Measurements from ENCODE around the gene TMEM60. TPM values are rescaled to one million over a fixed set of nuclear protein-coding genes. Genes with fewer than 3 reads are reported as not detected.
"Not testable (repeated sequence)": the region's sequence is repeated elsewhere in the genome, so short reads cannot be mapped to it uniquely, and the experiment has no call there.

TMEM60 gene
- total and polyA plus RNA-seq, 10 of the 15 experiments (the other 5 are each of a cell fraction or from before 2014, with no cell fraction given): 13.2 to 94.2 (median 30.2) TPM

DNA sequence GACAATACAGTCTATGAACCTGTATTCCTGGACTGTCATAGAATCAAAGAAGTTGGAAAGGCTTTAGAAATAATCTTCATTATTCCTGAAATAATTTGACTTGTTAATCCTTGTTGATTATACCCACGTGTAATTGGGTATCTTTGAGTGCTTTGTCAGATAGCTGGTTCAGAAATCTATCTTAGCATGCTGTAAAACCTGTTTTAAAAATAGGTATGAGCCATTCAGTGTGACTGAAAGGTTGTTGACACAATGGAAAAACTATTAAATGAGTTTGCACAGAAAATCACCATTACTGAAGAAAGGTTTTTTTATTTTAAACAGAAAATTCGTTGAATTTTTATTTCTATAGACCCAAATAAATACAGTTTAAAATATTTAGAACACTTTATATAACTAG lies 39.0 kb upstream of the TMEM60 start:
- peak; percentile 68 for FAIRE-seq
- ChIA-PET CTCF (interaction anchor here (0.7 to 1.3 kb wide), 3 partner anchors 8 to 63 kb away, joined by 3 to 4 read pairs (median 3); no protein-coding TSS in a partner anchor), SMC1A (ENCODE audit: uncharacterized antibody, unreplicated experiment) (interaction anchor here (1.1 to 2.4 kb wide), 7 partner anchors 9 to 70 kb away, joined by 4 to 8 read pairs (median 4); partner anchors contain the start of genes PHTF2 and TMEM60), RAD21 (ENCODE audit: unreplicated experiment) (interaction anchor here (1.0 kb wide), 1 partner anchor 70 kb away, joined by 4 read pairs; no protein-coding TSS in a partner anchor), POLR2A (interaction anchor here (0.7 kb wide), 1 partner anchor 141 kb away, joined by 5 read pairs; no protein-coding TSS in a partner anchor)
- in situ Hi-C loops (cut with MboI): no loop called here
- intact Hi-C loops (cut with micrococcal nuclease; ENCODE audit: unreplicated experiment): no loop called here
- no peaks in the 10 kb centered on the region for H3K4me1 ChIP-seq (ENCODE audit: control insufficient read depth, insufficient read depth, low read length)
- no peak overlapping the region for H3K27ac ChIP-seq (ENCODE audit: control insufficient read depth, insufficient read depth)
- H3K27me3 ChIP-seq (replicated peaks in 1 of 2; ENCODE audit: control insufficient read depth in 2 of 2, insufficient read depth in 2 of 2, low read length in 1 of 2): no peaks in the 10 kb centered on the region
- BruUV-seq (replicated peaks): no TSS peak
- H3K36me3 ChIP-seq (ENCODE audit: control insufficient read depth in 2 of 2, insufficient read depth in 2 of 2, low read length in 1 of 2): peaks cover 0 to 2% of the 10 kb centered on the region in 2 experiments; a peak in 1 of 4 replicates
- no peak for DNase-seq (ENCODE audit: low read depth, low spot score)
- no peak overlapping the region for H2AFZ ChIP-seq (ENCODE audit: control insufficient read depth, low read depth, low read length)
- H3K9me3 ChIP-seq (replicated peaks; ENCODE audit: control insufficient read depth, insufficient read depth, low read length): peaks cover 2% of the 10 kb centered on the region; the same call in 1 of the 3 replicates
- no peaks in the 10 kb centered on the region for H4K20me1 ChIP-seq (ENCODE audit: control insufficient read depth, insufficient read depth)
- no peak overlapping the region for H3K4me3 ChIP-seq
- 0% methylated on average over 2 of the region's 2 CpGs for WGBS (ENCODE audit: insufficient coverage, insufficient replicate concordance, low lambda C conversion rate, missing lambda C conversion rate)
- no peak overlapping the region for H3K4me2 ChIP-seq (ENCODE audit: control insufficient read depth, insufficient read depth)
- ATAC-seq: peak; percentile 27; the same call in 1 of the 3 replicates
- H3K9ac ChIP-seq (ENCODE audit: control insufficient read depth, insufficient read depth, low read length): no peak overlapping the region
- H3K79me2 ChIP-seq (ENCODE audit: control insufficient read depth, insufficient read depth, low read length): peaks cover 6% of the 10 kb centered on the region
- TF ChIP-seq TCF3 (IDR thresholded peaks at IDR 0.05; ENCODE audit: borderline replicate concordance, insufficient read depth, low read depth, low read length) (no peak), GATAD2B (conservative IDR thresholded peaks at IDR 0.05; ENCODE audit: low read depth) (no peak), EZH2 (IDR thresholded peaks at IDR 0.05; ENCODE audit: borderline replicate concordance, control insufficient read depth, low read depth, low read length) (no peak), CHD1 (IDR thresholded peaks at IDR 0.05; ENCODE audit: low read depth, low read length) (no peak), ATF7 (IDR thresholded peaks at IDR 0.05; ENCODE audit: low read depth) (peak; percentile 16; the same call in 1 of the 2 replicates), ESRRA (IDR thresholded peaks at IDR 0.05; ENCODE audit: low read length) (no peak)
- TF ChIP-seq, protein P1, sequence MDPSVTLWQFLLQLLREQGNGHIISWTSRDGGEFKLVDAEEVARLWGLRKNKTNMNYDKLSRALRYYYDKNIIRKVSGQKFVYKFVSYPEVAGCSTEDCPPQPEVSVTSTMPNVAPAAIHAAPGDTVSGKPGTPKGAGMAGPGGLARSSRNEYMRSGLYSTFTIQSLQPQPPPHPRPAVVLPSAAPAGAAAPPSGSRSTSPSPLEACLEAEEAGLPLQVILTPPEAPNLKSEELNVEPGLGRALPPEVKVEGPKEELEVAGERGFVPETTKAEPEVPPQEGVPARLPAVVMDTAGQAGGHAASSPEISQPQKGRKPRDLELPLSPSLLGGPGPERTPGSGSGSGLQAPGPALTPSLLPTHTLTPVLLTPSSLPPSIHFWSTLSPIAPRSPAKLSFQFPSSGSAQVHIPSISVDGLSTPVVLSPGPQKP (IDR thresholded peaks at IDR 0.05; ENCODE audit: low read depth, low read length): no peak

DNA sequence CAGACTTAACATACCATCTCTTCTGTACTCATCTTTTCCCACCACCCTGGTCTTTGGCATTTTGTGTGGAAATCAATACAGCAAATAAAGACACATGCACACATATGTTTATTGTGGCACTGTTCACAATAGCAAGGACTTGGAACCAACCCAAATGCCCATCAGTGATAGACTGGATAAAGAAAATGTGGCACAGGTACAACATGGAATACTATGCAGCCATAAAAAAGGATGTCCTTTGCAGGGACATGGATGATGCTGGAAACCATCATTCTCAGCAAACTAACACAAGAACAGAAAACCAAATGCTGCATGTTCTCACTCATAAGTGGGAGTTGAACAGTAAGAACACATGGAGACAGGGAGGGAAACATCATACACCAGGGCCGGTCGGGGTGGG lies 38.2 kb upstream of the TMEM60 start:
- in situ Hi-C loops (cut with MboI): not testable (repeated sequence)

More for the DNA sequence above, 38.2 kb upstream of the TMEM60 start:
- H3K4me2 ChIP-seq (ENCODE audit: control insufficient read depth, insufficient read depth); POLR2A ChIA-PET; H3K27ac ChIP-seq (ENCODE audit: control insufficient read depth, insufficient read depth); FAIRE-seq; H3K4me1 ChIP-seq (ENCODE audit: control insufficient read depth, insufficient read depth, low read length); RAD21 ChIA-PET (ENCODE audit: unreplicated experiment); H3K27me3 ChIP-seq (replicated peaks in 1 of 2; ENCODE audit: control insufficient read depth in 2 of 2, insufficient read depth in 2 of 2, low read length in 1 of 2); BruUV-seq (replicated peaks); intact Hi-C loops (cut with micrococcal nuclease; ENCODE audit: unreplicated experiment); H3K9me3 ChIP-seq (replicated peaks; ENCODE audit: control insufficient read depth, insufficient read depth, low read length); H3K36me3 ChIP-seq (ENCODE audit: control insufficient read depth in 2 of 2, insufficient read depth in 2 of 2, low read length in 1 of 2); H4K20me1 ChIP-seq (ENCODE audit: control insufficient read depth, insufficient read depth); ATAC-seq; H3K4me3 ChIP-seq; DNase-seq (ENCODE audit: low read depth, low spot score); H3K79me2 ChIP-seq (ENCODE audit: control insufficient read depth, insufficient read depth, low read length); H2AFZ ChIP-seq (ENCODE audit: control insufficient read depth, low read depth, low read length); H3K9ac ChIP-seq (ENCODE audit: control insufficient read depth, insufficient read depth, low read length): not testable (repeated sequence)
- WGBS (ENCODE audit: insufficient coverage, insufficient replicate concordance, low lambda C conversion rate, missing lambda C conversion rate): 83% methylated on average over 2 of the region's 2 CpGs
- ChIA-PET CTCF (interaction anchor here (0.8 to 1.3 kb wide), 2 partner anchors 9 to 64 kb away, joined by 3 to 4 read pairs; no protein-coding TSS in a partner anchor), SMC1A (ENCODE audit: uncharacterized antibody, unreplicated experiment) (interaction anchor here (1.4 to 2.4 kb wide), 3 partner anchors 8 to 71 kb away, joined by 4 to 8 read pairs (median 6); no protein-coding TSS in a partner anchor)
